Measurements from ENCODE around the gene EMC1.

DNA sequence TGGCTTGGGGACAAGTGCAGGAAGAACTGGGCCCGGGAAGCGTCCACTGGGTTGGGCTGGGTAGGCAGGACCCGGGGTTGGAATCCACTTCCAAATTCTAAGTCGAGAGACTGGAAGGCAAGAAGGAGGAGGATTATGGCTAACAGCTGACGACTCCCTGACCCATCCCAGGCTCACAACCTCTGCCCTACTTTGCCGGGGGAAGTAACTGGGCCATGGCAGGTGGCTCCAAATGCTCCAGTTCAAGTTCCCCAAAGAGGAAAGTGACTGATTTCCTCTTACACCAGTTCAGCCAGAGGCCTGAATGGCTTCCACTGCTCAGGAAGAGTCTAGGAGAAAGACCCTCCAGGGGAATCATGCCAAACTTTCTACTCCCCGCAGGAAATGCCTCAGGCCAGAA, 11.4 kb downstream of the EMC1 start:
- TF ChIP-seq, protein P1, sequence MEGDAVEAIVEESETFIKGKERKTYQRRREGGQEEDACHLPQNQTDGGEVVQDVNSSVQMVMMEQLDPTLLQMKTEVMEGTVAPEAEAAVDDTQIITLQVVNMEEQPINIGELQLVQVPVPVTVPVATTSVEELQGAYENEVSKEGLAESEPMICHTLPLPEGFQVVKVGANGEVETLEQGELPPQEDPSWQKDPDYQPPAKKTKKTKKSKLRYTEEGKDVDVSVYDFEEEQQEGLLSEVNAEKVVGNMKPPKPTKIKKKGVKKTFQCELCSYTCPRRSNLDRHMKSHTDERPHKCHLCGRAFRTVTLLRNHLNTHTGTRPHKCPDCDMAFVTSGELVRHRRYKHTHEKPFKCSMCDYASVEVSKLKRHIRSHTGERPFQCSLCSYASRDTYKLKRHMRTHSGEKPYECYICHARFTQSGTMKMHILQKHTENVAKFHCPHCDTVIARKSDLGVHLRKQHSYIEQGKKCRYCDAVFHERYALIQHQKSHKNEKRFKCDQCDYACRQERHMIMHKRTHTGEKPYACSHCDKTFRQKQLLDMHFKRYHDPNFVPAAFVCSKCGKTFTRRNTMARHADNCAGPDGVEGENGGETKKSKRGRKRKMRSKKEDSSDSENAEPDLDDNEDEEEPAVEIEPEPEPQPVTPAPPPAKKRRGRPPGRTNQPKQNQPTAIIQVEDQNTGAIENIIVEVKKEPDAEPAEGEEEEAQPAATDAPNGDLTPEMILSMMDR (IDR thresholded peaks at IDR 0.05): no peak
- TF ChIP-seq POLR2A (IDR thresholded peaks at IDR 0.05): no peak
